ENCODE measurements around the gene PACRG.

DNA sequence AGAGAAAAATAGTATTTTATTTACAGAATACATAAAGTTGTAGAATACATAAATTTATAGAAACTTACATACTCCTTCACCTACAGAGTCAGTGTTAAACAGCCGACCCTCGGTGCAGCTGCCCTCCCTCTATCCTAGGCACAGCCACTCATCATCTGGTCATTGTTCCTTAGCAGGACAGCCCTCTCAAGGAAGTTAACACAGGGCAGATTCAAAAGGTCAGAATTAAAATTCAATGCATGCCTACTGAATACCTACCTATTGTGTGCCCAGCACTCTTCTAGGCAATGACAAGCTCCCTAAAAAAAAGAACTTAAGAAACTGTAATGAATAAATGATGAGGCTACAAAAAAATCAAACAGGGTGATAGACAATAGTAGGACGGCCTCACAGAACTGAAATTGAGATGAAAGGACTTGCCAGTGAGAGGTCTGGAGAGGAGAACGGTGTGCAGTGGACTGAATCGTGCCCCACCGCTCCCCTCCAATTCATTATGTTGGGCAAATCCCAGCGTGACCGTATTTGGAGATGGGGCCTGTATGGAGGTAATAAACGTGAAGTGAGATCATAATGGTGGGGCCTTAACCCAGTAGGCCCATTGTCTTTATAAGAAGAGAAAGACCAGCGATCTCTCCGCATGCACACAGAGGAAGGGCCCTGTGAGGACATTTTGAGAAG is 326.0 kb downstream of the PACRG start:
- no peak for TF ChIP-seq POLR2AphosphoS5 (IDR thresholded peaks at IDR 0.05; ENCODE audit: low read depth, low read length)
- TF ChIP-seq, protein P1, sequence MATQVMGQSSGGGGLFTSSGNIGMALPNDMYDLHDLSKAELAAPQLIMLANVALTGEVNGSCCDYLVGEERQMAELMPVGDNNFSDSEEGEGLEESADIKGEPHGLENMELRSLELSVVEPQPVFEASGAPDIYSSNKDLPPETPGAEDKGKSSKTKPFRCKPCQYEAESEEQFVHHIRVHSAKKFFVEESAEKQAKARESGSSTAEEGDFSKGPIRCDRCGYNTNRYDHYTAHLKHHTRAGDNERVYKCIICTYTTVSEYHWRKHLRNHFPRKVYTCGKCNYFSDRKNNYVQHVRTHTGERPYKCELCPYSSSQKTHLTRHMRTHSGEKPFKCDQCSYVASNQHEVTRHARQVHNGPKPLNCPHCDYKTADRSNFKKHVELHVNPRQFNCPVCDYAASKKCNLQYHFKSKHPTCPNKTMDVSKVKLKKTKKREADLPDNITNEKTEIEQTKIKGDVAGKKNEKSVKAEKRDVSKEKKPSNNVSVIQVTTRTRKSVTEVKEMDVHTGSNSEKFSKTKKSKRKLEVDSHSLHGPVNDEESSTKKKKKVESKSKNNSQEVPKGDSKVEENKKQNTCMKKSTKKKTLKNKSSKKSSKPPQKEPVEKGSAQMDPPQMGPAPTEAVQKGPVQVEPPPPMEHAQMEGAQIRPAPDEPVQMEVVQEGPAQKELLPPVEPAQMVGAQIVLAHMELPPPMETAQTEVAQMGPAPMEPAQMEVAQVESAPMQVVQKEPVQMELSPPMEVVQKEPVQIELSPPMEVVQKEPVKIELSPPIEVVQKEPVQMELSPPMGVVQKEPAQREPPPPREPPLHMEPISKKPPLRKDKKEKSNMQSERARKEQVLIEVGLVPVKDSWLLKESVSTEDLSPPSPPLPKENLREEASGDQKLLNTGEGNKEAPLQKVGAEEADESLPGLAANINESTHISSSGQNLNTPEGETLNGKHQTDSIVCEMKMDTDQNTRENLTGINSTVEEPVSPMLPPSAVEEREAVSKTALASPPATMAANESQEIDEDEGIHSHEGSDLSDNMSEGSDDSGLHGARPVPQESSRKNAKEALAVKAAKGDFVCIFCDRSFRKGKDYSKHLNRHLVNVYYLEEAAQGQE (IDR thresholded peaks at IDR 0.05; ENCODE audit: insufficient read depth in 1 of 2, low read depth in 2 of 2, low read length in 2 of 2), result no peak
- TF ChIP-seq SIN3A (IDR thresholded peaks at IDR 0.05; ENCODE audit: borderline replicate concordance, insufficient read depth, low read length), result no peak
- TF ChIP-seq TAF1 (IDR thresholded peaks at IDR 0.05; ENCODE audit: borderline replicate concordance, insufficient read depth, low read length), result no peak
